K562 (cell line): ENCODE measurements around the gene CYP11A1. TPM values are rescaled to one million over a fixed set of nuclear protein-coding genes. Genes with fewer than 3 reads are reported as not detected.

Experiments
- ATAC-seq: fragments of 200-7000 bp; cut with Tn5 transposase; 3 replicates; pipeline ENCODE4 v1.9.1; 2020; ENCODE audit warnings: moderate library complexity
- BruUV-seq: library from RNA; stranded (reverse); fragments of 400-500 nt; replicated peaks from 2 replicates; lab custom pipeline; 2021; lab: Mats Ljungman, UMichigan
- CTCF ChIA-PET: fragments of 300-600 bp; formaldehyde crosslinking; extraction: SDS; loops from one replicate; lab custom pipeline; 2021; ENCODE audit warnings: low intra/inter-chr PET ratio; lab: Yijun Ruan, JAX
- POLR2A ChIA-PET: fragments of 300-600, 350-650 bp; sonication (Branson Sonifier 250); formaldehyde crosslinking; extraction: SDS; loops from one replicate; lab custom pipeline; 2021; ENCODE audit warnings: antibody characterized with exemption, inconsistent platforms; lab: Yijun Ruan, JAX
- DNase-seq, 4 experiments: peaks; one replicate each; pipeline versions ENCODE4 v3.0.0 to v3.0.0-alpha.2; 2011 to 2018; ENCODE audit warnings: low spot score in 3 of 4, mixed read lengths in 3 of 4; ENCODE audit errors: extremely low read depth in 1 of 4
- FAIRE-seq: peaks from 2 replicates; lab custom pipeline; 2011; peaks lifted over from hg19 to GRCh38; lab: Jason Lieb, UNC
- H2AFZ ChIP-seq: 2 replicates; pipeline ENCODE4 v1.6.0; 2011; ENCODE audit warnings: low read depth, low read length, control low read depth, inconsistent platforms
- H3K27ac ChIP-seq: fragments of 200-600 bp; 3 replicates; pipeline ENCODE4 v1.8.0; 2011; ENCODE audit warnings: low read depth, mild to moderate bottlenecking, control low read depth, inconsistent platforms, low read length, moderate library complexity, mixed read lengths; ENCODE audit errors: extremely low read depth
- H3K27me3 ChIP-seq, 2 experiments: fragments of 300-600 bp in 1 of 2; 2 replicates in 1 of 2; 3 replicates in 1 of 2; pipeline versions ENCODE4 v1.6.0 to v1.8.0; 2011; ENCODE audit warnings: inconsistent platforms in 2 of 2, low read length in 2 of 2, mild to moderate bottlenecking in 1 of 2, mixed read lengths in 1 of 2, moderate library complexity in 1 of 2; ENCODE audit not compliant: control insufficient read depth in 2 of 2, insufficient read depth in 2 of 2
- H3K36me3 ChIP-seq: fragments of 300-600 bp; 3 replicates; pipeline ENCODE4 v1.8.0; 2011; ENCODE audit warnings: mild to moderate bottlenecking, low read length, inconsistent platforms; ENCODE audit not compliant: control insufficient read depth, insufficient read depth
- H3K4me1 ChIP-seq, 2 experiments: fragments of 200-600 bp in 1 of 2; replicated peaks in 1 of 2; 2 replicates in 1 of 2; 3 replicates in 1 of 2; pipeline versions ENCODE4 v1.5.1 to v1.8.0; 2011; ENCODE audit warnings: inconsistent platforms in 2 of 2, low read length in 2 of 2, mild to moderate bottlenecking in 1 of 2, mixed read lengths in 1 of 2, moderate library complexity in 1 of 2; ENCODE audit not compliant: control insufficient read depth in 2 of 2, insufficient read depth in 2 of 2
- H3K4me2 ChIP-seq: 2 replicates; pipeline ENCODE4 v1.6.1; 2011; ENCODE audit warnings: low read length, control low read depth, inconsistent platforms, mixed read lengths; ENCODE audit not compliant: insufficient read depth
- H3K4me3 ChIP-seq: fragments of 200-600 bp; sonication (generic), shearing (Covaris generic); 2 replicates; pipeline ENCODE4 v1.5.1; 2016; ENCODE audit warnings: control low read depth, inconsistent platforms
- H3K79me2 ChIP-seq: fragments of 200-600 bp; 3 replicates; pipeline ENCODE4 v1.8.0; 2011; ENCODE audit warnings: low read length, inconsistent platforms; ENCODE audit not compliant: control insufficient read depth, insufficient read depth
- H3K9ac ChIP-seq, 2 experiments: 2 replicates each; pipeline versions ENCODE4 v1.6.0 to v1.6.1; 2011; ENCODE audit warnings: low read depth in 2 of 2, low read length in 2 of 2, control low read depth in 1 of 2, inconsistent platforms in 1 of 2, mild to moderate bottlenecking in 1 of 2, mixed read lengths in 1 of 2; ENCODE audit not compliant: insufficient read depth in 1 of 2
- H3K9me1 ChIP-seq: one replicate; pipeline ENCODE4 v1.6.0; 2011; ENCODE audit warnings: inconsistent platforms, mild to moderate bottlenecking, low read length, moderate library complexity; ENCODE audit not compliant: control insufficient read depth, insufficient read depth
- H3K9me3 ChIP-seq: replicated peaks from 2 replicates; pipeline ENCODE4 v1.5.1; 2011; ENCODE audit warnings: low read depth, low read length, inconsistent platforms; ENCODE audit not compliant: control insufficient read depth, insufficient read depth
- H4K20me1 ChIP-seq: replicated peaks from 2 replicates; pipeline ENCODE4 v1.6.1; 2011; ENCODE audit warnings: low read length, inconsistent platforms, mixed read lengths; ENCODE audit not compliant: control insufficient read depth, insufficient read depth
- BRF2 ChIP-seq: IDR thresholded peaks from 3 replicates; pipeline ENCODE4 v1.6.1; 2011; ENCODE audit warnings: borderline replicate concordance, mild to moderate bottlenecking; ENCODE audit not compliant: insufficient read length, insufficient read depth
- ETV6 ChIP-seq, 3 experiments: fragments of 150-350 bp in 1 of 3; sonication (generic) in 1 of 3; formaldehyde crosslinking in 1 of 3; IDR thresholded peaks; 2 replicates each; pipeline versions ENCODE4 v1.6.1 to v1.8.0; 2014 to 2022; ENCODE audit warnings: borderline replicate concordance in 2 of 3, low read depth in 2 of 3, antibody characterized with exemption in 1 of 3, low read length in 1 of 3, mild to moderate bottlenecking in 1 of 3, missing genetic modification reagents in 1 of 3
- FOXJ3 ChIP-seq: sonication (generic); formaldehyde crosslinking; IDR thresholded peaks from 2 replicates; pipeline ENCODE4 v1.4.0; 2020; ENCODE audit warnings: mild to moderate bottlenecking, missing genetic modification reagents
- OTX1 ChIP-seq: fragments of 450-650 bp; formaldehyde crosslinking; IDR thresholded peaks from 2 replicates; pipeline ENCODE4 v1.4.0; 2022; ENCODE audit warnings: mild to moderate bottlenecking
- SAP30 ChIP-seq: fragments of 200-600 bp; sonication (generic); IDR thresholded peaks from 2 replicates; pipeline ENCODE4 v1.6.1; 2012; ENCODE audit warnings: borderline replicate concordance, low read depth, mild to moderate bottlenecking, moderate library complexity, low read length, control low read depth, inconsistent platforms; ENCODE audit not compliant: insufficient read depth, poor library complexity, severe bottlenecking
- SIX5 ChIP-seq, 2 experiments: IDR thresholded peaks; 2 replicates each; pipeline ENCODE4 v1.6.1; 2011; ENCODE audit warnings: low read length in 2 of 2, borderline replicate concordance in 1 of 2, low read depth in 1 of 2, mild to moderate bottlenecking in 1 of 2, moderate library complexity in 1 of 2; ENCODE audit not compliant: insufficient read depth in 1 of 2
- SLC30A9 ChIP-seq: fragments of 250-450 bp; sonication (Bioruptor Pico); IDR thresholded peaks from 2 replicates; pipeline ENCODE4 v1.8.0; 2022; ENCODE audit warnings: mild to moderate bottlenecking, moderate library complexity
- TFAM ChIP-seq: fragments of 250-450 bp; sonication (Bioruptor Pico); conservative IDR thresholded peaks from 2 replicates; pipeline ENCODE4 v1.5.0; 2021; ENCODE audit warnings: mild to moderate bottlenecking, moderate library complexity
- THAP12 ChIP-seq: fragments of 250-450 bp; sonication (Bioruptor Pico); IDR thresholded peaks from 2 replicates; pipeline ENCODE4 v1.9.0; 2021; ENCODE audit warnings: mild to moderate bottlenecking, inconsistent platforms
- XRCC5 ChIP-seq: fragments of 200-400 bp; formaldehyde crosslinking; IDR thresholded peaks from 2 replicates; pipeline ENCODE4 v1.6.1; 2017; ENCODE audit warnings: low read depth, mild to moderate bottlenecking, low read length
- ZBTB11 ChIP-seq, 3 experiments: fragments of 200-800 bp in 1 of 3; fragments of 250-450 bp in 1 of 3; fragments of 450-650 bp in 1 of 3; sonication (Bioruptor Pico) in 1 of 3; sonication (Bioruptor generic) in 1 of 3; formaldehyde crosslinking in 1 of 3; IDR thresholded peaks; 2 replicates each; pipeline versions ENCODE4 v1.6.1 to v1.8.0; 2016 to 2022; ENCODE audit warnings: mild to moderate bottlenecking in 2 of 3, missing genetic modification characterization in 2 of 3, missing compliant biosample characterization in 1 of 3, moderate library complexity in 1 of 3
- WGBS: fragments of 100-300 bp; shearing (Covaris generic); methylation state at CpG from one replicate; pipeline ENCODE4 v1.1.6; 2016; ENCODE audit warnings: low coverage, mixed read lengths; ENCODE audit not compliant: insufficient coverage; ENCODE audit errors: missing lambda C conversion rate; 5-methylcytosine and 5-hydroxymethylcytosine counted together
- in situ Hi-C: fragments of 300-500 bp; cut with MboI; formaldehyde crosslinking; loops from 4 replicates; pipeline ENCODE4 v1.15.0; 2018; ENCODE audit warnings: inconsistent platforms, mixed read lengths
- intact Hi-C: fragments of 100-400 bp; cut with micrococcal nuclease; formaldehyde crosslinking; loops from 2 replicates; pipeline ENCODE4 v1.14.2; 2022
- polyA plus RNA-seq, 8 experiments: library from polyadenylated mRNA; depleted of rRNA in 4 of 8; stranded (reverse) in 5 of 8; unstranded in 3 of 8; fragments of >200 nt; fragmentation: Nextera tagmentation in 2 of 8; fragmentation: Illumina TruSeq in 1 of 8; extraction: Ambion mirVana in 2 of 8; extraction: Trizol in 1 of 8; gene quantifications; 2 replicates each; pipeline versions ENCODE4 v1.2.1 to v1.2.3, GENCODE V29; 2011 to 2014; ENCODE audit warnings: inconsistent platforms in 1 of 8, missing spikeins in 1 of 8
- total RNA-seq, 7 experiments: library from RNA; depleted of rRNA in 6 of 7; stranded (reverse); fragments of >200 nt in 6 of 7; fragmentation: Illumina TruSeq in 2 of 7; extraction: Trizol in 2 of 7; gene quantifications; 2 replicates each; pipeline versions ENCODE4 v1.2.1 to v1.2.3, GENCODE V29; 2011 to 2021; ENCODE audit warnings: low replicate concordance in 1 of 7

CYP11A1 gene
- total and polyA plus RNA-seq, 9 of the 15 experiments (the other 6 are each of a cell fraction or from before 2014, with no cell fraction given) = 0.06 to 0.24 (median 0.10) TPM; not detected in 4

DNA sequence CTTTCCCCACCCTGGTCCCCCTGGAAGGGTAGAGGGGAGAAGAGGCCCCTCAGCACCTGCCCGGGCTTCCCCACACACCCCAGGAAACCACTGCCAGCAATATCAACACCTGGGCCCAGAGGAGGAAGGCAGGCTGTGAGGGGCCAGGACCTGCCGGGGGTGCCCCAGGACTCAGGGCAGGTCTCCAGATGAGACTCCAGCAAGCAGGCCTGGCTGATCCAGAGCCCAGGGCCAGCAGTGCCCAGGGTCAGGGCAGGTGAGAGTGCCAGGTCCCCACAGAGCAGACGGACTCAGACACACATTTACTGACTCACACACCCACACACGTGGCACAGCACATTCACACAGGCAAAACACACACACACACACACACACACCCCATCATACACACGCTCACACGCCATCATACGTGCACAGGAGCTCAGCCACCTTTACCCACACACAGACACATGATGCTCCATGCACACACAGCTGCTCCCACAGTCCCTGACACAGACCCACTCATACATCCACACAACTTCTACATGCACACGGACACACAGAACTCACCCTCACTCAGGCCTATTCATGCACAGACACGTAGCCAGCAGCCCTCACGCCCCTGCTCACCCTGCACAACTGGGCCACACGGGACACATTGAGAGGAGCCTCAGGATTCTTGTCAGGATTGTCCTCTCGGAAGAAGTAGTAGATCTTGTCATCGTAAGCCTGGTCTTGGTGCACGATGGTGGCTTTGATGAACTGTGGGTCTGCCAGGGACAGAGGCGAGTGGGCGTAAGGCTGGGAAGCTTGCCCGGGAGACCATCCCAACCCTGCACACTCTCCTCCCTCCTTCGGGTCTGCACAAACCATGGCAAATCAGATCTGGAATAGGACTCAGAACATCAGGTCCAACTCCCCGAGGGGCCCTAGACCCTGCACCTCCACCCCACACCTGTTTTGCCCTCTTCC is 48.8 kb upstream of the CYP11A1 start:
- FAIRE-seq (peak; percentile 23), ATAC-seq (no peak), DNase-seq (no peak)
- Histone ChIP-seq H3K4me3 (no peak overlapping the region), H3K36me3 (peaks cover 73% of the 10 kb centered on the region; the same call in 2 of the 3 replicates), H3K9me1 (peaks cover 6% of the 10 kb centered on the region), H3K9me3 (no peaks in the 10 kb centered on the region), H4K20me1 (peaks cover 13% of the 10 kb centered on the region), H3K4me1 (peaks cover 14 to 40% of the 10 kb centered on the region in 2 experiments; a peak in 4 of 5 replicates), H3K27me3 (no peaks in the 10 kb centered on the region), H3K9ac (peak overlapping the region in 1 of 2 experiments; percentile 65; a peak in 2 of 4 replicates), H3K79me2 (peaks cover 28% of the 10 kb centered on the region), H2AFZ (no peak overlapping the region), H3K4me2 (no peak overlapping the region), H3K27ac (no peak overlapping the region)
- POLR2A ChIA-PET = no interaction called here
- intact Hi-C loops = no loop called here
- CTCF ChIA-PET = no interaction called here
- in situ Hi-C loops = no loop called here
- 78% methylated on average over 19 of the region's 19 CpGs for WGBS
- BruUV-seq = no TSS peak
- no peak for TF ChIP-seq TFAM
- no peak for TF ChIP-seq OTX1 (CRISPR knock-in tag)
- TF ChIP-seq XRCC5 = no peak
- TF ChIP-seq ZBTB11 (CRISPR knock-in tag; IDR thresholded peaks at IDR 0.05) = no peak
- TF ChIP-seq THAP12 (CRISPR knock-in tag) = no peak
- no peak for TF ChIP-seq SAP30
- TF ChIP-seq ETV6 (IDR thresholded peaks at IDR 0.05; ENCODE audit: borderline replicate concordance in 1 of 2, low read depth in 2 of 2, low read length in 1 of 2) = no peak
- TF ChIP-seq ETV6 (CRISPR knock-in tag; IDR thresholded peaks at IDR 0.05; ENCODE audit: borderline replicate concordance) = no peak
- TF ChIP-seq FOXJ3 = no peak
- TF ChIP-seq SIX5 (IDR thresholded peaks at IDR 0.05; ENCODE audit: borderline replicate concordance in 1 of 2, insufficient read depth in 1 of 2, low read depth in 1 of 2, low read length in 2 of 2) = no peak
- no peak for TF ChIP-seq BRF2
- no peak for TF ChIP-seq SLC30A9 (CRISPR knock-in tag)
